H1 (cell line): Measurements from ENCODE around the gene WASL. TPM values are rescaled to one million over a fixed set of nuclear protein-coding genes. Genes with fewer than 3 reads are reported as not detected.

Experiments used
- CTCF ChIA-PET: fragments of 300-600 bp; sonication (Branson Sonifier 250); formaldehyde crosslinking; loops from one replicate; lab custom pipeline; 2021; ENCODE audit not compliant: partially characterized antibody; lab: Charles Lee
- POLR2A ChIA-PET: fragments of 300-600 bp; sonication (Branson Sonifier 250); formaldehyde crosslinking; loops from one replicate; lab custom pipeline; 2021; ENCODE audit warnings: inconsistent platforms; ENCODE audit not compliant: partially characterized antibody; lab: Charles Lee
- DNase-seq, 2 experiments: peaks; one replicate each; pipeline versions ENCODE4 v3.0.0 to v3.0.0-alpha.2; 2010 to 2022; ENCODE audit warnings: low spot score in 2 of 2, low read depth in 1 of 2, mixed read lengths in 1 of 2
- FAIRE-seq: peaks from 2 replicates; lab custom pipeline; 2011; peaks lifted over from hg19 to GRCh38; lab: Jason Lieb, UNC
- H2AFZ ChIP-seq: 2 replicates; pipeline ENCODE4 v1.8.1; 2012; ENCODE audit warnings: low read length, inconsistent platforms
- H2AK5ac ChIP-seq: 2 replicates; pipeline ENCODE4 v1.6.1; 2013; ENCODE audit warnings: low read depth, low read length
- H2BK120ac ChIP-seq: replicated peaks from 2 replicates; pipeline ENCODE3; 2013; ENCODE audit warnings: low read depth, low read length, inconsistent platforms
- H2BK12ac ChIP-seq: 2 replicates; pipeline ENCODE4 v1.6.1; 2013; ENCODE audit warnings: low read depth, low read length
- H2BK15ac ChIP-seq: 2 replicates; pipeline ENCODE4 v1.6.1; 2013; ENCODE audit warnings: low read length
- H2BK20ac ChIP-seq: 2 replicates; pipeline ENCODE4 v1.6.1; 2013; ENCODE audit warnings: low read length
- H2BK5ac ChIP-seq: 2 replicates; pipeline ENCODE4 v1.6.1; 2013; ENCODE audit warnings: low read depth, low read length
- H3K14ac ChIP-seq: 2 replicates; pipeline ENCODE4 v1.6.1; 2013; ENCODE audit warnings: inconsistent platforms; ENCODE audit not compliant: insufficient read length
- H3K18ac ChIP-seq: 2 replicates; pipeline ENCODE4 v1.6.1; 2013; ENCODE audit warnings: low read length; ENCODE audit errors: extremely low read depth
- H3K23ac ChIP-seq: 2 replicates; pipeline ENCODE4 v1.6.1; 2013; ENCODE audit warnings: inconsistent platforms; ENCODE audit not compliant: insufficient read length
- H3K23me2 ChIP-seq: 2 replicates; pipeline ENCODE4 v1.6.1; 2013; ENCODE audit warnings: low read depth, low read length
- H3K27ac ChIP-seq: 2 replicates; pipeline ENCODE4 v1.6.1; 2011; ENCODE audit warnings: low read depth, low read length, inconsistent platforms
- H3K27me3 ChIP-seq, 4 experiments: replicated peaks in 1 of 4; 1 replicate in 1 of 4; 2 replicates in 3 of 4; pipeline versions ENCODE4 v1.6.1 to v1.8.1; 2011 to 2013; ENCODE audit warnings: low read length in 3 of 4, mild to moderate bottlenecking in 3 of 4, inconsistent platforms in 2 of 4, mixed read lengths in 2 of 4, moderate library complexity in 1 of 4; ENCODE audit not compliant: control insufficient read depth in 3 of 4, insufficient read depth in 3 of 4; ENCODE audit errors: extremely low read depth in 1 of 4
- H3K36me3 ChIP-seq, 4 experiments: 2 replicates each; pipeline versions ENCODE4 v1.6.1 to v1.8.1; 2011 to 2013; ENCODE audit warnings: mild to moderate bottlenecking in 4 of 4, low read length in 3 of 4, moderate library complexity in 2 of 4, control low read depth in 1 of 4, inconsistent platforms in 1 of 4; ENCODE audit not compliant: insufficient read depth in 4 of 4, control insufficient read depth in 2 of 4
- H3K4ac ChIP-seq: replicated peaks from 2 replicates; pipeline ENCODE3; 2013; ENCODE audit warnings: low read length, low read depth, mixed read lengths, inconsistent platforms; ENCODE audit not compliant: insufficient read length
- H3K4me1 ChIP-seq, 4 experiments: replicated peaks in 1 of 4; 1 replicate in 1 of 4; 2 replicates in 3 of 4; pipeline versions ENCODE4 v1.6.1 to v1.8.1; 2011 to 2013; ENCODE audit warnings: low read length in 3 of 4, inconsistent platforms in 2 of 4, mixed read lengths in 1 of 4; ENCODE audit not compliant: insufficient read depth in 4 of 4, control insufficient read depth in 3 of 4
- H3K4me2 ChIP-seq, 2 experiments: 2 replicates each; pipeline versions ENCODE4 v1.6.1 to v1.8.1; 2011 to 2013; ENCODE audit warnings: low read depth in 2 of 2, low read length in 2 of 2, control low read depth in 1 of 2, inconsistent platforms in 1 of 2, mild to moderate bottlenecking in 1 of 2; ENCODE audit not compliant: insufficient read depth in 1 of 2
- H3K4me3 ChIP-seq, 4 experiments: fragments of 200-600, 300-600 bp in 1 of 4; sonication (generic), shearing (Covaris generic), sonication (Bioruptor Twin) in 1 of 4; 2 replicates each; pipeline versions ENCODE4 v1.5.1 to v1.8.1; 2011 to 2016; ENCODE audit warnings: low read length in 4 of 4, low read depth in 3 of 4, control low read depth in 2 of 4, inconsistent platforms in 2 of 4, mild to moderate bottlenecking in 2 of 4, mixed read lengths in 1 of 4, moderate library complexity in 1 of 4; ENCODE audit not compliant: insufficient read depth in 2 of 4; ENCODE audit errors: extremely low read depth in 1 of 4
- H3K56ac ChIP-seq: replicated peaks from 2 replicates; pipeline ENCODE3; 2013; ENCODE audit warnings: low read depth, mild to moderate bottlenecking, mixed read lengths, low read length, inconsistent platforms; ENCODE audit not compliant: insufficient read length
- H3K79me1 ChIP-seq: 2 replicates; pipeline ENCODE4 v1.6.1; 2013; ENCODE audit warnings: low read depth, low read length, control low read depth
- H3K79me2 ChIP-seq, 2 experiments: 2 replicates each; pipeline versions ENCODE4 v1.6.1 to v1.8.1; 2012 to 2013; ENCODE audit warnings: low read length in 2 of 2, mild to moderate bottlenecking in 2 of 2, inconsistent platforms in 1 of 2; ENCODE audit not compliant: insufficient read depth in 2 of 2, control insufficient read depth in 1 of 2
- H3K9ac ChIP-seq, 4 experiments: replicated peaks in 1 of 4; 1 replicate in 1 of 4; 2 replicates in 3 of 4; pipeline versions ENCODE4 v1.6.1 to v1.8.1; 2011 to 2013; ENCODE audit warnings: low read depth in 3 of 4, low read length in 3 of 4, control low read depth in 2 of 4, mild to moderate bottlenecking in 2 of 4, moderate library complexity in 2 of 4, inconsistent platforms in 1 of 4; ENCODE audit errors: extremely low read depth in 1 of 4
- H3K9me3 ChIP-seq, 2 experiments: 2 replicates each; pipeline versions ENCODE4 v1.6.1 to v1.8.1; 2012 to 2013; ENCODE audit warnings: mild to moderate bottlenecking in 2 of 2, moderate library complexity in 2 of 2, control low read depth in 1 of 2, inconsistent platforms in 1 of 2, low read depth in 1 of 2, low read length in 1 of 2, mixed read lengths in 1 of 2; ENCODE audit not compliant: insufficient read depth in 2 of 2
- H4K20me1 ChIP-seq, 2 experiments: replicated peaks in 1 of 2; 2 replicates each; pipeline versions ENCODE3 to v1.8.1; 2011 to 2013; ENCODE audit warnings: inconsistent platforms in 2 of 2, low read length in 2 of 2, mild to moderate bottlenecking in 1 of 2; ENCODE audit not compliant: insufficient read depth in 2 of 2, control insufficient read depth in 1 of 2
- H4K5ac ChIP-seq: 2 replicates; pipeline ENCODE4 v1.6.1; 2013; ENCODE audit warnings: low read length, low read depth, mixed read lengths, inconsistent platforms; ENCODE audit not compliant: insufficient read length
- H4K8ac ChIP-seq: 2 replicates; pipeline ENCODE4 v1.8.0; 2013; ENCODE audit warnings: mild to moderate bottlenecking, moderate library complexity, low read length, inconsistent platforms; ENCODE audit not compliant: insufficient read depth; ENCODE audit errors: extremely low read depth
- H4K91ac ChIP-seq: replicated peaks from 2 replicates; pipeline ENCODE3; 2013; ENCODE audit warnings: low read length, mixed read lengths, inconsistent platforms; ENCODE audit not compliant: insufficient read length
- ASH2L ChIP-seq: fragments of 200-600, 300-600 bp; sonication (generic); IDR thresholded peaks from one replicate; pipeline ENCODE4 v1.7.1; 2017; ENCODE audit warnings: low read length
- CEBPB ChIP-seq: IDR thresholded peaks from 2 replicates; pipeline ENCODE4 v1.6.1; 2012; ENCODE audit warnings: low read depth, low read length
- JUND ChIP-seq: IDR thresholded peaks from 2 replicates; pipeline ENCODE4 v1.6.1; 2011; ENCODE audit warnings: mild to moderate bottlenecking, improper control_type of control experiment, low read length
- NRF1 ChIP-seq: IDR thresholded peaks from 2 replicates; pipeline ENCODE4 v1.6.1; 2011; ENCODE audit warnings: mild to moderate bottlenecking, low read depth, low read length, improper control_type of control experiment
- POLR2AphosphoS5 ChIP-seq: IDR thresholded peaks from 2 replicates; pipeline ENCODE4 v1.6.1; 2011; ENCODE audit warnings: low read depth, low read length
- SP2 ChIP-seq: IDR thresholded peaks from 2 replicates; pipeline ENCODE4 v1.6.1; 2012; ENCODE audit warnings: mild to moderate bottlenecking, low read length, inconsistent platforms
- TEAD4 ChIP-seq: IDR thresholded peaks from 2 replicates; pipeline ENCODE4 v1.6.1; 2012; ENCODE audit warnings: low read depth, low read length, inconsistent platforms, mixed read lengths
- WGBS, 2 experiments: shearing (Covaris generic) in 1 of 2; methylation state at CpG; one replicate each; pipeline versions ENCODE4 v1.1.6 to v1.1.7; 2013 to 2015; ENCODE audit warnings: low lambda C conversion rate in 2 of 2, mixed read lengths in 2 of 2, inconsistent platforms in 1 of 2, low coverage in 1 of 2, missing lambda C conversion rate in 1 of 2; ENCODE audit not compliant: insufficient replicate concordance in 2 of 2, insufficient coverage in 1 of 2, insufficient read length in 1 of 2; ENCODE audit errors: extremely low coverage in 1 of 2, missing lambda C conversion rate in 1 of 2; 5-methylcytosine and 5-hydroxymethylcytosine counted together
- polyA plus RNA-seq, 7 experiments: library from polyadenylated mRNA; depleted of rRNA in 3 of 7; stranded (reverse) in 5 of 7; unstranded in 2 of 7; fragments of >200 nt in 5 of 7; fragments of 200-250 nt in 2 of 7; gene quantifications; 1 replicate in 5 of 7; 2 replicates in 1 of 7; 4 replicates in 1 of 7; pipeline versions ENCODE4 v1.2.1 to v1.2.3, GENCODE V29; 2011 to 2013; ENCODE audit warnings: missing spikeins in 2 of 7, mixed read lengths in 2 of 7
- total RNA-seq: library from RNA; stranded (reverse); fragmentation: NEBNext Ultra II Directional; extraction: Animal tissue kit (Norgen Biotek cat#: 25700); gene quantifications from 2 replicates; pipeline ENCODE4 v1.2.1, GENCODE V29; 2021

Gene WASL
- total and polyA plus RNA-seq, 2 of the 8 experiments (the other 6 are each of a cell fraction or from before 2014, with no cell fraction given) = 7.7 to 38.9 TPM

GRCh38 chr7:123632808-123633207, 116.0 kb downstream of the WASL start:
- no peaks in the 10 kb centered on the region; a peak in 1 of 7 replicates for H3K4me1 ChIP-seq
- 73% methylated on average over 2 of the region's 2 CpGs; no CpG with 5 or more reads in 1 of the 2 experiments for WGBS, 2 experiments

More at GRCh38 chr7:123632808-123633207, 116.0 kb downstream of the WASL start:
- Histone ChIP-seq H4K91ac (no peak overlapping the region), H3K56ac (no peak overlapping the region), H3K23ac (no peak overlapping the region), H2BK15ac (no peak overlapping the region), H3K27ac (no peak overlapping the region), H3K4ac (no peak overlapping the region), H3K79me2 (no peaks in the 10 kb centered on the region), H2AK5ac (no peak overlapping the region), H3K79me1 (no peaks in the 10 kb centered on the region), H2BK12ac (no peak overlapping the region), H2BK20ac (no peak overlapping the region), H3K23me2 (0 out of 2 replicates have a peak, but pooled peaks cover 1% of the 10 kb centered on the region), H3K27me3 (no peaks in the 10 kb centered on the region), H3K9me3 (no peaks in the 10 kb centered on the region), H4K8ac (no peak overlapping the region), H3K36me3 (no peaks in the 10 kb centered on the region), H4K20me1 (no peaks in the 10 kb centered on the region), H2BK120ac (no peak overlapping the region), H3K4me3 (no peak overlapping the region), H2AFZ (no peak overlapping the region), H2BK5ac (no peak overlapping the region), H3K4me2 (no peak overlapping the region), H3K14ac (no peak overlapping the region), H3K9ac (no peak overlapping the region), H4K5ac (no peak overlapping the region), H3K18ac (no peak overlapping the region)
- no peak for TF ChIP-seq SP2
- no peak for TF ChIP-seq CEBPB
- TF ChIP-seq POLR2AphosphoS5 = no peak
- TF ChIP-seq NRF1 = no peak
- no peak for TF ChIP-seq JUND
- no peak for TF ChIP-seq ASH2L
- no peak for TF ChIP-seq TEAD4
- no peak for FAIRE-seq
- no peak for DNase-seq
- CTCF ChIA-PET = interaction anchor here (0.8 to 1.7 kb wide), 3 partner anchors 47 to 469 kb away, joined by 3 to 6 read pairs (median 3); no protein-coding TSS in a partner anchor
- POLR2A ChIA-PET = no interaction called here
